HG03432 (cell line): ENCODE results near the gene CYFIP2.
"Not testable (repeated sequence)": the region's sequence is repeated elsewhere in the genome, so short reads cannot be mapped to it uniquely, and the experiment has no call there.

ENCODE experiments used
- ATAC-seq: cut with Tn5 transposase; IDR thresholded peaks from one replicate; pipeline ENCODE4 v1.9.1; 2021; ENCODE audit warnings: mild to moderate bottlenecking, moderate library complexity; ENCODE audit not compliant: unreplicated experiment

Gene CYFIP2

DNA sequence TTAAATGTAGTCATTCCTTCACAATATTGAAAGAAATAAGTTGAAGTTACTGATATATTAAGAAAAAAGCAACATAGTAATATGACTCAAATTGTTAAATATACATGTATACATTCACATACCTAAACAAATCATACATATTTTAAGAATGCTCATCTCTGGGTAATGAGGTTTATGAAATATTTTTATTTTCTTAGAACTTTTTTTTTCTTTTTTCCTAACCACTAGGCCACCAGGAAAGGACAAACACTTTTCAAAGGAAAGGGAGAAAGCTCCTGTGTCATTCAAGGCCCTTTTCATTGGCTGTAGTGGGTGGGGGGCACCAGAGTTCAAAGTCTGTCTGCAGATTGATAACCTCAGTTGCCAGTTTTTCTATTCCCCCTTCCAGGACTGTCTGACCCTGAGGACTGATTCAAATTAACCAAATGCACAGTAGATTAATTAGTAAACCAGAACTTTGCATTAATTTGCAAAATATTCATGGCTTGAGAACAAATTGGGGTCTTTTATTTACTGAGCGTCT is 121.2 kb downstream of the CYFIP2 start:
- no peak for ATAC-seq

DNA sequence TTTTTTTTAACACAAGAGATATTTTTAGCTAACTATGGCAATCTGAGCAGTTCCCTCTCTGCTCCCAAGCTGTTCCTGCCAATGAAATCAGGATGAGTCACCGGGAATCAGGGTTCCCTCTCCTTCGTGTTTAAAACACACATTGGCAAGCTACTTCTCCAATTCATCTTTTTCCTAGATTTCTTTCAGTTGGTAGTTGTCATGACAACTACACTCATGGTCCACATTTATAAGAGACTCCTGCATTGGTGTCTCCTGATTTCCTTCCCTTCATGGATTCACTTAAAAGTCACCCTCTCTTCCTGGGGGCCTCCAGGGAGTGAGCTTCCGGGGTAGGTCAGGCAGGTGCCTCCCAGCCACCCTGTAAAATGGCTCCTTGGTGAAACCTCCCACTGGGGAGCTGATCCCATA is 121.8 kb downstream of the CYFIP2 start:
- ATAC-seq = no peak

DNA sequence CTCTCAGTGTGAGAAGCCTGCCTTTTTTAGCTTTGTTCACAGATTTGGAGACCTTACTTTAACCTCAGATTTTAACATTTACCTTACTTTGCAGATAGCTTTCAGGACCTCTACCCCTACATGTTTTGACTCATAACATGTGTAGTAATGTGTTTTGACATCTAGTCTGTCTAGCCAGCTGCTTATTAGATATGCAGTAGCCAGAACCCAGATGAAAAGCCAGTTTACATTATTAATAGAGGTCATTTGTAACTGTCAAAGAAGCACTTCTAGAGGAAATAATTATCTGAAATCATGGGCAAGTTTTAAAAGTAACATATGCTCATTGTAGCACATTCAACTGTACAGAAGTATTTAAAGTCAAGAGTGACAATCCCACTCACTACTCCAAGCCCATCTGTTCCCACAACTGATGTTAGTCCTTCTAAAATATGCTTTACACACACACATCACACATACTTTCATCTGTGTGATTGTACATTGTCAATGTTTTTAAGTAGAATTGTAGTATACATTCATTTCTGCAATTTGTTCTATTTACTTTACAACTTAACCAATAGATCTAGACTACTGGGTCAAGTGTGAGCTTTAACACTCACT is 122.3 kb downstream of the CYFIP2 start:
- no peak for ATAC-seq

DNA sequence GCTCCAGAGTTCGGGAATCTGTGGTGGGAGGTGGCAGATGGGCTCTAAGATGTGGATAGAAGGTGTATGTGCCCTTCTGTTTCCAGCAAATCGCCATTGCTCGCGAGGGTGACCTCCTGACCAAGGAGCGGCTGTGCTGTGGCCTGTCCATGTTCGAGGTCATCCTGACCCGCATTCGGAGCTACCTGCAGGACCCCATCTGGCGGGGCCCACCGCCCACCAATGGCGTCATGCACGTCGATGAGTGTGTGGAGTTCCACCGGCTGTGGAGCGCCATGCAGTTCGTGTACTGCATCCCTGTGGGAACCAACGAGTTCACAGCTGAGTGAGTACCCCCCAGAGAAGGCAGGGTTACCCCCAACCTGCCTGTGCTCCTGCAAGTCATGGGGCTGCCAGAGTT is 123.2 kb downstream of the CYFIP2 start:
- no peak for ATAC-seq

DNA sequence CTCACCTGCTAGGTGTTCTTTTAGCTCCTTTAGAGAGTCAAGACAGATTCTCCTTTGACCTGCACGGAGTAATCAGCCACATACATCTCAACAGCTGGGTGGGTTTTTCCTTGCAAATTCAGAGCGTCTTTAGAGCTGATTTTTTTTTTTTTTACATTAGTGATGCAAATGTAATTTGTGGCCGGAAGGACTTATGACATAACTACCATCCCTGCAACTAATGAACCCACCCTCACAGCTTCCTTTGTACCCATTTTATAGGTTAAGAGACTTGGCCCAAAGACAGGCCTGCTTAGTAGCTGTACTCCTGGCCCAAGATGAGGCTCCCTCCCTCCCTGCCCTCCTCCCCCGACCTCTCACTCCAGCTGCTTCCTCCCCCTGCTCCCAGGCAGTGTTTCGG is 124.2 kb downstream of the CYFIP2 start:
- ATAC-seq = no peak

DNA sequence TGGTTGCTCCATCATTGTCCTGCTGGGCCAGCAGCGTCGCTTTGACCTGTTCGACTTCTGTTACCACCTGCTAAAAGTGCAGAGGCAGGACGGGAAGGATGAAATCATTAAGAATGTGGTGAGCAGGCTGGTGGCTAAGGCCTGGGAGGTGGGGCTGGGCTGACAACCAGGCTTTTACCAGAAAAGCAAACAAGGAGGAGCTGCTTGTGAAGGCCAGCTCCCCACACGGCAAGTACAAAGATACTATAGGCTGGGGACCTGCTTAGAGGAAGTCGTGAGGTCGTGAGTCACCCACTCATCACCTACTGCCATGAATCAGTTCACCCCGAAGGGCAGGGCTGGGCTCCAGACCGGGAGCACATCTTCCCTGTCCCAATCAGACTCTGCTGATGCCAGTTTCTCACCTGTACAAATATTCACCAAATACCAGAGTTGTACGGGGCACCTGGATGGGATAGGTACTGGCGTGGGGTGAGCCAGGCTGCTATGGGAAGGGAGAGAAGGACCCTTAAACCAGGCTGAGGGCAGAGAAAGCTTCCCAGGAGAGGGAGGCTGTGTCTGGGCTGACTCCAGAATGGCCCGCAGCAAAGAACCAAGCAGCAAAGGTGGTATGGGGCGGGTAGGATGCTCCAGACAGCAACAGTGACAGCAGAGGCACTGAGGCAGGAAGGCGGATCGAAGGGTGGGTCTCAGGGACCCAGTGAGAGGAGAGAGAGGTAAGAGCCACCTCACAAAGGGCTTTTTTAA is 124.8 kb downstream of the CYFIP2 start:
- no peak for ATAC-seq

DNA sequence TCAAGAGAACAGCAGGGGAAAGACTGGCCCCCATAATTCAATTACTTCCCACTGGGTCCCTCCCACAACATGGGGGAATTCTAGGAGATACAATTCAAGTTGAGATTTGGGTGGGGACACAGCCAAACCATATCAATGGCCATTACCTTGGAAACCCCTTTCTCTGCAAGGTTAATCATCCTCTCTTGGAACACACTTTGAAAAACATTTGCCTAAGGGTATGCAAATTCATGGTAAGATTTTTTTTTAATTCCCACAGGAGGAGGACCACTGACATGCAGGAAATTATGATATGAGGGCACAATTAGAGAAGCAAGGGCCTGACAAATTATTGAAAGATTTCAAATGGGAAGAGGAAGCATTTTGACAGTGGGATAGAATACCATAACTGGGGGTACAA is 132.4 kb downstream of the CYFIP2 start:
- no peak for ATAC-seq

DNA sequence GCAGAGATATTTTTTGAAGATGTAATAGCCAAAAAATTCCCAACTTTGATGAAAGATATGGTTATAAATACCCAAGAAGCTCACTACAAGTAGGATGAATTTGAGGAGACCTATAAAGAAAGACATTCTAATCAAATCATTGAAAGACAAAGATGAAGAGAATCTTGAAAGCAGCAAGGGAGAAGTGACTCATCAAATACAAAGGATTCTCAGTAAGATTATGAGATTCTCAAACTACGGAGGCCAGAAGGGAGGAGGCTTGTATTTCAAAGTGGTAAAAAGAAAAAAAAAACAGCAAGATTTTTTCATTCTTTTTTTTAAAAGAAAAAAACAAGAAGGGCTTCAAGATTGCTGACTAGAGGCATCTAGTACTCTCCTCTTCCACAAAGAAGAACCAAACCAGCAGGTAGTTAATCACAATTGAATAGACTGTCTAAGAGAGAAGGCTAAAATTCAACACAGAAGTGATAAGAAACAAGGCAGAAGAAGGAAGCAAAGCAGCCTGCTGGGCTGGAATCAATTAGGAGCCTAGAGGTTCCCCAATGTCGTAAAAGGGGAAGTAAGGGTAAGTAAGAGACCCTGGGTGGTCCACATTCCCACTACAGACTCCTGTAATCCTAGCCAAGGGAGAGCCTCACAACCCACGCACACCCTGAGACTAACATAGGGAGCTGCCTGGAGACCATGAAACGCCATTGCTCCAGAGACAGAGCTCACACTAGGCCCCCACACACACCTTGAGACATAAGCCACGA is 135.0 kb downstream of the CYFIP2 start:
- no peak for ATAC-seq

DNA sequence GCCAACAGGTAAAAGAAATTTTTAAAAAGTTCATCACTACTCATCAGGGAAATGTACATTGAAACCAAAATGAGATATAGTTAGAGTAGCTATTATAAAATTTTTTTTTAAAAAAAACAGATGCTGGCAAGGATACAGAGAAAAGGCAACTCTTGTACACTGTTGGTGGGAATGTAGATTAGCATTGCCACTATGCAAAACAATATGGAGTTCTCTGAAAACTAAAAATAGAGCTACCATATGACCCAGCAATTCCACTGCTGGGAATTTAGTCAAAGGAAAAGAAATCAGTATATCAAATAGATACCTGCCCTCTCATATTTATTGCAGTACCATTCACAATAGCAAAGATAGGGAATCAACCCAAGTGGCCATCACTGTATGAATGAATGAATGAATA is 149.9 kb downstream of the CYFIP2 start:
- ATAC-seq = no peak

DNA sequence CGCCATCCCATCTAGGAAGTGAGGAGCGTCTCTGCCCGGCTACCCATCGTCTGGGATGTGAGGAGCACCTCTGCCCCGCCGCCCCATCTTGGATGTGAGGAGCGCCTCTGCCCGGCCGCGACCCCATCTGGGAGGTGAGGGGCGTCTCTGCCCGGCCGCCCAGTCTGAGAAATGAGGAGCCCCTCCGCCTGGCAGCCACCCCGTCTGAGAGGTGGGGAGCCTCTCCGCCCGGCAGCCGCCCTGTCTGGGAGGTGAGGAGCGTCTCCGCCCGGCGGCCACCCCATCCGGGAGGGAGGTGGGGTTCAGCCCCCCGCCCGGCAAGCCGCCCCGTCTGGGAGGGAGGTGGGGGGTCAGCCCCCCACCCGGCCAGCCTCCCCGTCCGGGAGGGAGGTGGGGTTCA is 153.6 kb downstream of the CYFIP2 start:
- ATAC-seq = not testable (repeated sequence)

DNA sequence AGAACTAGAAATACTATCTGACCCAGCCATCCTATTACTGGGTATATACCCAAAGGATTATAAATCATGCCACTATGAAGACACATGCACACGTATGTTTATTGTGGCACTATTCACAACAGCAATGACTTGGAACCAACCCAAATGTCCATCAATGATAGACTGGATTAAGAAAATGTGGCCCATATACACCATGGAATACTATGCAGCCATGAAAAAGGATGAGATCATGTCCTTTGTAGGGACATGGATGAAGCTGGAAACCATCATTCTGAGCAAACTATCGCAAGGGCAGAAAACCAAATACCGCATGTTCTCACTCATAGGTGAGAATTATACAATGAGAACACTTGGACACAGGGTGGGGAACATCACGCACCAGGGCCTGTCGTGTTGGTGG is 164.0 kb downstream of the CYFIP2 start:
- not testable (repeated sequence) for ATAC-seq

DNA sequence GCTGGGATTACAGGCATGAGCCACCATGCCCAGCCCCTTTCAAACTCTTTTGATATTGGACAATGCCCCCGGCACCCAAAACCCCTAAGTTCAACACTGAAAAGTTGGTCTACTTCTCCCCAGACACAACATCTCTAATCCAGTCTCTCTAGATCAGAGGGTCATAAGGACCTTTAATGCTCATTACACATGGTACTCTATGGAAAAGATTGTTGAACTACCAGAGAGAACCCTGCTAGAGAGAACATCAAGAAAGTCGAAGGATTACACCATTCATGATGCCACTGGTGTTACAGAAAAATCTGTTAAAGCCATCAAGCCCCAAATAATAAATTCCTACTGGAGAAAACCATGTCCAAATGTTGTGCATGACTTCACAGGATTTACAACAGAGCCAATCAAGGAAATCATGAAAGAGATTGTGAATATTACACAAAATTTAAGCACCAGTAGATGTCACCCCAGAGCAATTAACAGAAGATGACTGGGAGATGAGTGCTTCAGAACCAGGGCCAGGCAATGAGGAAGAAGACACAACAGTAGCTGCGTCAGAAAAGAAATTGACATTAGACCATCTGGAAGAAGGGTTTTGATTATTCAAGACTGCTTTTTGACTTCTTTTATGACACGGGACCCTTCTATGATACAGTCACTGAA is 165.7 kb downstream of the CYFIP2 start:
- ATAC-seq = peak; percentile 77

DNA sequence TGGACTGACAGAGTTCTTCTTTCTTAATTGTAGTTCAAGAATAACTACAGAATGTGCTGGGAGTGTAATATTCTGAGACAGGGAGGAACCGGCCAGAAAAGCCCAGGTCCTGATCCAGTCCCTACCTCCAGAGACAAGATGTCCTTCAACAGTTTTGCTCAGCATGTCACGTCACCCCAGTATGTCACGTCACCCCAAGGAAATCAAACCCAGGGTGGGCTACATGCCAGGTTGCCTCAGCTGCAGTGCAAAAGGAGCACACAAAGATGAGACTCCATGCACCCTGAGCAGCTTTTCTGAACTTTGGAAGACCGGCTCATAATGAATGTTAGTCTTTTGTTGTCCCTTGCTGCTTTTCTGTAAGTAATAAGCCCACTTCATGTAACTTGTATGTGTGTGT is 168.2 kb downstream of the CYFIP2 start:
- no peak for ATAC-seq

DNA sequence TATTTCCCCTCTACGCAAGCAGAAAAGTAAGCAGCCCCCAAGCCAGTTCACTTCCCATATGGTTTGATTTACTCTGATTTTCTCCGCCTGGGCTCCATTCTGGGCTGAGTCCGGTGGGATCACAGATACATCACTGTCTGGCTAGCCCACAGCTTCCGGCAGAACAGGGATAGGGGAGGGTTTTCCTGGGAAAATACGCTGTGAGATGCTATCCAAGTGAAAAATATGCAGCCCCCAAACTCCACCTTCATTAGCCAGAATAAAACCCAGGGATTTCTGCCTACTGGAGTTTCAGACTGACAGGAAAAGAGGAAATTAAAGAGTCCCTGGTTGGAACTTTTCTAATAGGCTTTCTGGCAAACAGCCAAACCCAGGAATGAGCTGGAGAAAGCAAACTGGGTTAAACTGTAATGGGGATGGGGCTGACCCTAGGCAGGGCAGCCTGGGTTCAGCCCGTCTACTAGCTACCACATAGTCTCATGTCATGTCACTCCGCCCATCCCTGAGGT is 177.2 kb downstream of the CYFIP2 start:
- ATAC-seq = no peak

DNA sequence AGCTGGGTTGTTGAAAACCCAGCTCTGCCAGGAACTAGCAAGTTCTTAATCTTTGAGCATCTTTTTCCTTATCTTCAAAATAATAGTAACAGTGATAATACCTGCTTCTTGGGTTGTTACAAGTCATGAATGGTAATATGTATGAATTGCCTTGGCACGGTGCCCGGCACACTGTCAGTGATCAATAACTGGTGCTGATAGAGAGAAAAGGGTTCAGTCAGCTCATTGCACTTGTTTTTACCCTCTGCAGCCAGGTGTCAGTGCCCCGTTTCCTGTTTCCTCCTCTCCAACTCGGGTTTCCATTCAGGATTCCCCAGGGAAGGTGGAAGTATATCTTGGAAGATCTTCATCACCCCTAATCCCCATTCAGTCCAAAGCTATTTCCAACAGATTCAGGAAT is 178.3 kb downstream of the CYFIP2 start:
- ATAC-seq = no peak
